Calu3 (cell line): ENCODE results near the gene C12orf60. TPM values are rescaled to one million over a fixed set of nuclear protein-coding genes. Genes with fewer than 3 reads are reported as not detected.

Source experiments
- BruUV-seq: library from RNA; stranded (reverse); fragments of 400-500 nt; replicated peaks from 2 replicates; lab custom pipeline; 2021; lab: Mats Ljungman, UMichigan
- CTCF ChIA-PET: fragments of 300-600 bp; sonication (Branson Sonifier 250); formaldehyde crosslinking; loops from one replicate; lab custom pipeline; 2022; ENCODE audit warnings: antibody characterized with exemption; lab: Charles Lee
- DNase-seq: peaks from one replicate; pipeline ENCODE4 v3.0.0; 2022
- H3K27ac Mint-ChIP-seq: one replicate; pipeline ENCODE4 v1.8.0; 2022; ENCODE audit warnings: mixed read lengths; ENCODE audit not compliant: unreplicated experiment
- H3K27me3 Mint-ChIP-seq: one replicate; pipeline ENCODE4 v1.8.0; 2022; ENCODE audit warnings: mixed read lengths; ENCODE audit not compliant: unreplicated experiment
- H3K36me3 Mint-ChIP-seq: one replicate; pipeline ENCODE4 v1.8.0; 2022; ENCODE audit warnings: mild to moderate bottlenecking, moderate library complexity, mixed read lengths; ENCODE audit not compliant: insufficient read depth, unreplicated experiment
- H3K4me1 Mint-ChIP-seq: one replicate; pipeline ENCODE4 v1.8.0; 2022; ENCODE audit warnings: mild to moderate bottlenecking, low read depth, mixed read lengths; ENCODE audit not compliant: unreplicated experiment
- H3K4me3 Mint-ChIP-seq: one replicate; pipeline ENCODE4 v1.8.0; 2022; ENCODE audit warnings: mild to moderate bottlenecking, low read depth, moderate library complexity, mixed read lengths; ENCODE audit not compliant: unreplicated experiment
- H3K9me3 Mint-ChIP-seq: one replicate; pipeline ENCODE4 v1.8.0; 2022; ENCODE audit warnings: low read depth, mixed read lengths; ENCODE audit not compliant: unreplicated experiment
- CTCF ChIP-seq: fragments of 200-600 bp; IDR thresholded peaks from one replicate; pipeline ENCODE4 v1.8.0; 2022; ENCODE audit warnings: antibody characterized with exemption; ENCODE audit not compliant: unreplicated experiment
- intact Hi-C: fragments of 100-400 bp; cut with micrococcal nuclease; formaldehyde crosslinking; loops from one replicate; pipeline ENCODE4 v1.10.0; 2022; ENCODE audit not compliant: unreplicated experiment
- total RNA-seq: library from RNA; stranded (reverse); gene quantifications from 2 replicates; pipeline ENCODE4 v1.2.3, GENCODE V29; 2022

C12orf60 gene
- total RNA-seq, 1 experiment from 2014 or later = 1.2 TPM

GRCh38 chr12:14773685-14774073 is 29.8 kb upstream of the C12orf60 start:
- Mint-ChIP-seq H3K9me3 (no peaks in the 10 kb centered on the region), H3K4me1 (peaks cover 43% of the 10 kb centered on the region), H3K4me3 (peak overlapping the region; percentile 98), H3K27me3 (no peaks in the 10 kb centered on the region), H3K36me3 (peaks cover 73% of the 10 kb centered on the region), H3K27ac (peak overlapping the region; percentile 89)
- no TSS peak for BruUV-seq
- no peak for DNase-seq
- intact Hi-C loops = no loop called here
- no peak for TF ChIP-seq CTCF
- CTCF ChIA-PET = interaction anchor here (1.0 kb wide), 1 partner anchor 21 kb away, joined by 3 read pairs; no protein-coding TSS in a partner anchor

- intact Hi-C loops = no loop called here
Observed at GRCh38 chr12:14774074-14774905, 29.2 kb upstream of the C12orf60 start.

GRCh38 chr12:14774906-14775635 is 28.4 kb upstream of the C12orf60 start:
- peaks cover 43% of the 10 kb centered on the region for H3K4me1 Mint-ChIP-seq
- no peaks in the 10 kb centered on the region for H3K9me3 Mint-ChIP-seq
- H3K27me3 Mint-ChIP-seq = no peaks in the 10 kb centered on the region
- intact Hi-C loops = no loop called here
- peak overlapping the region; percentile 89 for H3K27ac Mint-ChIP-seq
- peak; percentile 50 for DNase-seq
- peak overlapping the region; percentile 98 for H3K4me3 Mint-ChIP-seq
- BruUV-seq = no TSS peak
- TF ChIP-seq CTCF = no peak
- H3K36me3 Mint-ChIP-seq = peaks cover 59% of the 10 kb centered on the region
- CTCF ChIA-PET = interaction anchor here (1.0 to 1.7 kb wide), 2 partner anchors 29 to 31 kb away, joined by 5 to 6 read pairs; partner anchors contain the start of genes C12orf60 and WBP11

More at GRCh38 chr12:14774074-14774905, 29.2 kb upstream of the C12orf60 start:
- peak overlapping the region; percentile 98 for H3K4me3 Mint-ChIP-seq
- DNase-seq = peak; percentile 90
- H3K4me1 Mint-ChIP-seq = peaks cover 43% of the 10 kb centered on the region
- H3K27me3 Mint-ChIP-seq = no peaks in the 10 kb centered on the region
- peaks cover 67% of the 10 kb centered on the region for H3K36me3 Mint-ChIP-seq
- TF ChIP-seq CTCF = no peak
- H3K27ac Mint-ChIP-seq = peak overlapping the region; percentile 89
- BruUV-seq = TSS peak; percentile 86
- CTCF ChIA-PET = interaction anchor here (0.5 to 1.7 kb wide), 3 partner anchors 29 to 944 kb away, joined by 3 to 6 read pairs (median 5); partner anchors contain the start of genes C12orf60 and WBP11
- no peaks in the 10 kb centered on the region for H3K9me3 Mint-ChIP-seq

- Mint-ChIP-seq H3K4me1 (peaks cover 43% of the 10 kb centered on the region), H3K27me3 (no peaks in the 10 kb centered on the region), H3K27ac (peak overlapping the region; percentile 89), H3K36me3 (peaks cover 54% of the 10 kb centered on the region), H3K4me3 (peak overlapping the region; percentile 98), H3K9me3 (no peaks in the 10 kb centered on the region)
- intact Hi-C loops = no loop called here
- CTCF ChIA-PET = interaction anchor here (1.7 kb wide), 1 partner anchor 28 kb away, joined by 5 read pairs; the partner anchor contains the start of genes C12orf60 and WBP11
- no TSS peak for BruUV-seq
- DNase-seq = no peak
- TF ChIP-seq CTCF = no peak
Observed at GRCh38 chr12:14775636-14775980, 27.9 kb upstream of the C12orf60 start.
